HEK293 (cell line): Measurements from ENCODE around the gene DDN.
A peak's percentile ranks its signal among the peaks of the same experiment; 100 is the strongest.

ENCODE experiments used
- BCL11A ChIP-seq: fragments of 450-650 bp; formaldehyde crosslinking; IDR thresholded peaks from 2 replicates; pipeline ENCODE4 v1.5.1; 2016; ENCODE audit warnings: low read depth, missing biosample characterization, missing genetic modification characterization
- EGR2 ChIP-seq: fragments of 450-650 bp; formaldehyde crosslinking; IDR thresholded peaks from 2 replicates; pipeline ENCODE4 v1.5.1; 2016; ENCODE audit warnings: low read depth, missing biosample characterization, missing genetic modification characterization
- GLIS2 ChIP-seq: fragments of 450-650 bp; formaldehyde crosslinking; IDR thresholded peaks from 2 replicates; pipeline ENCODE4 v1.5.1; 2016; ENCODE audit warnings: missing biosample characterization, missing genetic modification characterization
- KLF10 ChIP-seq: fragments of 450-650 bp; IDR thresholded peaks from 2 replicates; pipeline ENCODE4 v1.5.1; 2018; ENCODE audit warnings: missing biosample characterization, mild to moderate bottlenecking, missing genetic modification characterization
- KLF17 ChIP-seq: fragments of 450-650 bp; formaldehyde crosslinking; IDR thresholded peaks from 2 replicates; pipeline ENCODE4 v1.5.1; 2016; ENCODE audit warnings: missing biosample characterization, missing genetic modification characterization
- PATZ1 ChIP-seq: fragments of 450-650 bp; formaldehyde crosslinking; IDR thresholded peaks from 2 replicates; pipeline ENCODE4 v1.5.1; 2016; ENCODE audit warnings: missing biosample characterization, missing genetic modification characterization
- REPIN1 ChIP-seq: fragments of 450-650 bp; formaldehyde crosslinking; IDR thresholded peaks from 2 replicates; pipeline ENCODE4 v1.5.1; 2017; ENCODE audit warnings: missing biosample characterization, missing genetic modification characterization, low read depth
- SCRT2 ChIP-seq: fragments of 450-650 bp; formaldehyde crosslinking; IDR thresholded peaks from 2 replicates; pipeline ENCODE4 v1.5.1; 2016; ENCODE audit warnings: missing biosample characterization, missing genetic modification characterization
- TRIM28 ChIP-seq: IDR thresholded peaks from 2 replicates; pipeline ENCODE4 v1.6.1; 2011; ENCODE audit warnings: low read length, control low read depth, borderline replicate concordance
- ZBTB10 ChIP-seq: fragments of 450-650 bp; formaldehyde crosslinking; IDR thresholded peaks from 2 replicates; pipeline ENCODE4 v1.5.1; 2016; ENCODE audit warnings: missing biosample characterization, missing genetic modification characterization
- ZBTB8A ChIP-seq: fragments of 450-650 bp; formaldehyde crosslinking; IDR thresholded peaks from 2 replicates; pipeline ENCODE4 v1.5.1; 2016; ENCODE audit warnings: missing biosample characterization, missing genetic modification characterization
- ZEB2 ChIP-seq: fragments of 450-650 bp; formaldehyde crosslinking; IDR thresholded peaks from 2 replicates; pipeline ENCODE4 v1.5.1; 2016; ENCODE audit warnings: missing biosample characterization, missing genetic modification characterization
- ZFHX2 ChIP-seq: fragments of 450-650 bp; formaldehyde crosslinking; conservative IDR thresholded peaks from 2 replicates; pipeline ENCODE4 v1.5.1; 2016; ENCODE audit warnings: missing biosample characterization, missing genetic modification characterization
- ZNF132 ChIP-seq: fragments of 450-650 bp; formaldehyde crosslinking; IDR thresholded peaks from 2 replicates; pipeline ENCODE4 v1.5.1; 2017; ENCODE audit warnings: missing biosample characterization, missing genetic modification characterization, borderline replicate concordance
- ZNF2 ChIP-seq: fragments of 450-650 bp; formaldehyde crosslinking; IDR thresholded peaks from 2 replicates; pipeline ENCODE4 v1.5.1; 2016; ENCODE audit warnings: missing biosample characterization, missing genetic modification characterization
- ZNF202 ChIP-seq: fragments of 450-650 bp; formaldehyde crosslinking; IDR thresholded peaks from 2 replicates; pipeline ENCODE4 v1.5.1; 2016; ENCODE audit warnings: missing biosample characterization, missing genetic modification characterization, borderline replicate concordance
- ZNF274 ChIP-seq, 2 experiments: fragments of 200-500 bp in 1 of 2; fragments of 450-650 bp in 1 of 2; sonication (Bioruptor generic) in 1 of 2; formaldehyde crosslinking in 1 of 2; IDR thresholded peaks; 2 replicates each; pipeline versions ENCODE4 v1.5.1 to v1.6.1; 2014 to 2016; ENCODE audit warnings: borderline replicate concordance in 1 of 2, inconsistent platforms in 1 of 2, low read length in 1 of 2, missing biosample characterization in 1 of 2, missing genetic modification characterization in 1 of 2
- ZNF394 ChIP-seq: fragments of 450-650 bp; formaldehyde crosslinking; IDR thresholded peaks from 2 replicates; pipeline ENCODE4 v1.5.1; 2016; ENCODE audit warnings: missing biosample characterization, missing genetic modification characterization, mild to moderate bottlenecking, moderate library complexity, borderline replicate concordance
- ZNF404 ChIP-seq: fragments of 450-650 bp; formaldehyde crosslinking; IDR thresholded peaks from 2 replicates; pipeline ENCODE4 v1.5.1; 2017; ENCODE audit warnings: missing biosample characterization, missing genetic modification characterization
- ZNF518A ChIP-seq: fragments of 450-650 bp; formaldehyde crosslinking; conservative IDR thresholded peaks from 2 replicates; pipeline ENCODE4 v1.5.1; 2016; ENCODE audit warnings: low read depth, missing biosample characterization, missing genetic modification characterization
- ZNF777 ChIP-seq: fragments of 450-650 bp; formaldehyde crosslinking; IDR thresholded peaks from 2 replicates; pipeline ENCODE4 v1.5.1; 2017; ENCODE audit warnings: missing biosample characterization, missing genetic modification characterization, borderline replicate concordance
- ZNF785 ChIP-seq: fragments of 450-650 bp; formaldehyde crosslinking; IDR thresholded peaks from 2 replicates; pipeline ENCODE4 v1.5.1; 2016; ENCODE audit warnings: missing biosample characterization, missing genetic modification characterization
- TF ChIP-seq, protein P1 (sequence below): sonication (generic); formaldehyde crosslinking; IDR thresholded peaks from 2 replicates; pipeline ENCODE4 v1.8.1; 2022; ENCODE audit warnings: mild to moderate bottlenecking, moderate library complexity, missing genetic modification reagents
- TF ChIP-seq, protein P2 (sequence below): fragments of 450-650 bp; formaldehyde crosslinking; IDR thresholded peaks from 2 replicates; pipeline ENCODE4 v1.5.1; 2016; ENCODE audit warnings: missing biosample characterization, missing genetic modification characterization

Gene DDN

DNA sequence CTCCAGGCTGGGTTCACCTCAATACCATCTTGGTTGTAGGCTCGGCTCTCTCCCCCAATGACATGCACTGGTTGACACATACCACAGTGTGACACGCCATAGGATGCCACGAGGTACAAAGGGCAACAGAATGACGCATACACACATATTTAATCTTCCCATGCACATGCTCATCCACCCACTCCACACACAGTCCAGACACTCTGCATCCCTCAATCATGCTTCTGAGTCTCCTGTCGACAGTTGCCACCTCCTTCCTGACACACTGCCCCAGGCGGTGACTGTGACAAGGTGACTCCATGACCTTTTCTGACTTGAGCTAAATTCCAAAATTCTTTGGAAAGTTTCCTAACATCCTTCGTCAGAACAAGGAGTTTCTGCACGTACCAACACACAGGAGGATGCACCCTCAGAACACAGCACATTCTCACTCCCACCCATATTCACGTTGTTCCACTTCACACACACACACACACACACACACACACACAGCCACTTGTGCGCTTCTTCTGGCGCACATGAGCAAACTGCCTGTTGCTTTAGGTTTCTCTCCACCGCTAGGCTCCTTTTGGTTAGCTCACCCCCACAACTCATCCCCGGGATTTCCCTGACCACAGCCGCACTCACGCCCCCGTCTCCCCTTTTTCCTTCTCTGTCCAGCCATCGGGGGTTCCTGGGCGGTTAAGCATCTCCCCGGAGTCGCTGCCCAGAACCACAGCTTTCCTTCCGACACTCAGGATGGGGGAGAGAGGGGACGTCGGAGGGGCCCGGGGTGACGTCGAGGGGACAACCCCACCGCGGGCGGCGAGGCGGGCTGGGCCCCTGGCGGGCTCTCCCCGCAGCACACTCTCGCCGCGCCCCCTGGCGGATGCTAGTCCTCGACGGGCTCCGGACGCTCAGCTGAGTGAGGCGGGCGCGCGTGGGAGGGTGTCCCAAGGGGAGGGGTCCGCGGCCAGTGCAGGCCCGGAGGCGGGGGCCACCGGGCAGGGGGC is 21.6 kb downstream of the DDN start (continued):
- TF ChIP-seq PATZ1 (tag by site-specific recombination), result peak; percentile 68
- TF ChIP-seq ZNF518A (tag by site-specific recombination), result no peak
- TF ChIP-seq ZEB2 (tag by site-specific recombination), result 0 out of 2 replicates have a peak, but pooled peaks have one; percentile 32
- TF ChIP-seq SCRT2 (tag by site-specific recombination), result peak; percentile 91
- no peak for TF ChIP-seq TRIM28
- TF ChIP-seq ZNF202 (tag by site-specific recombination), result no peak
- peak; percentile 77 for TF ChIP-seq GLIS2 (tag by site-specific recombination)
- TF ChIP-seq, protein P1, sequence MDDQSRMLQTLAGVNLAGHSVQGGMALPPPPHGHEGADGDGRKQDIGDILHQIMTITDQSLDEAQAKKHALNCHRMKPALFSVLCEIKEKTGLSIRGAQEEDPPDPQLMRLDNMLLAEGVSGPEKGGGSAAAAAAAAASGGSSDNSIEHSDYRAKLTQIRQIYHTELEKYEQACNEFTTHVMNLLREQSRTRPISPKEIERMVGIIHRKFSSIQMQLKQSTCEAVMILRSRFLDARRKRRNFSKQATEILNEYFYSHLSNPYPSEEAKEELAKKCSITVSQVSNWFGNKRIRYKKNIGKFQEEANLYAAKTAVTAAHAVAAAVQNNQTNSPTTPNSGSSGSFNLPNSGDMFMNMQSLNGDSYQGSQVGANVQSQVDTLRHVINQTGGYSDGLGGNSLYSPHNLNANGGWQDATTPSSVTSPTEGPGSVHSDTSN (CRISPR knock-in tag), result no peak
- no peak for TF ChIP-seq ZNF132 (tag by site-specific recombination)
- TF ChIP-seq ZNF394 (tag by site-specific recombination), result no peak
- no peak for TF ChIP-seq ZNF785 (tag by site-specific recombination)
- TF ChIP-seq ZNF2, result peak; percentile 90
- TF ChIP-seq ZFHX2 (tag by site-specific recombination), result peak; percentile 84
- TF ChIP-seq ZBTB10, result peak; percentile 59; the same call in 1 of the 2 replicates
- no peak for TF ChIP-seq REPIN1 (tag by site-specific recombination)
- TF ChIP-seq ZBTB8A (tag by site-specific recombination), result 0 out of 2 replicates have a peak, but pooled peaks have one; percentile 21
- no peak for TF ChIP-seq ZNF404 (tag by site-specific recombination)
- no peak for TF ChIP-seq KLF10 (tag by site-specific recombination)
- TF ChIP-seq KLF17 (tag by site-specific recombination), result no peak
- no peak for TF ChIP-seq BCL11A (tag by site-specific recombination)
- TF ChIP-seq ZNF777 (tag by site-specific recombination), result peak; percentile 87
- no peak for TF ChIP-seq ZNF274 (IDR thresholded peaks at IDR 0.05; ENCODE audit: low read length)
- TF ChIP-seq ZNF274 (tag by site-specific recombination; IDR thresholded peaks at IDR 0.05; ENCODE audit: borderline replicate concordance), result no peak
- TF ChIP-seq, protein P2, sequence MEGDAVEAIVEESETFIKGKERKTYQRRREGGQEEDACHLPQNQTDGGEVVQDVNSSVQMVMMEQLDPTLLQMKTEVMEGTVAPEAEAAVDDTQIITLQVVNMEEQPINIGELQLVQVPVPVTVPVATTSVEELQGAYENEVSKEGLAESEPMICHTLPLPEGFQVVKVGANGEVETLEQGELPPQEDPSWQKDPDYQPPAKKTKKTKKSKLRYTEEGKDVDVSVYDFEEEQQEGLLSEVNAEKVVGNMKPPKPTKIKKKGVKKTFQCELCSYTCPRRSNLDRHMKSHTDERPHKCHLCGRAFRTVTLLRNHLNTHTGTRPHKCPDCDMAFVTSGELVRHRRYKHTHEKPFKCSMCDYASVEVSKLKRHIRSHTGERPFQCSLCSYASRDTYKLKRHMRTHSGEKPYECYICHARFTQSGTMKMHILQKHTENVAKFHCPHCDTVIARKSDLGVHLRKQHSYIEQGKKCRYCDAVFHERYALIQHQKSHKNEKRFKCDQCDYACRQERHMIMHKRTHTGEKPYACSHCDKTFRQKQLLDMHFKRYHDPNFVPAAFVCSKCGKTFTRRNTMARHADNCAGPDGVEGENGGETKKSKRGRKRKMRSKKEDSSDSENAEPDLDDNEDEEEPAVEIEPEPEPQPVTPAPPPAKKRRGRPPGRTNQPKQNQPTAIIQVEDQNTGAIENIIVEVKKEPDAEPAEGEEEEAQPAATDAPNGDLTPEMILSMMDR (tag by site-specific recombination), result peak; percentile 81
- TF ChIP-seq EGR2 (tag by site-specific recombination), result peak; percentile 23
